Measurements from ENCODE around the gene MC2R. TPM values are rescaled to one million over a fixed set of nuclear protein-coding genes. Genes with fewer than 3 reads are reported as not detected.
A peak's percentile ranks its signal among the peaks of the same experiment; 100 is the strongest.

The MC2R gene
- total and polyA plus RNA-seq, 5 donors, result not detected

- 87% methylated on average over 5 of the region's 5 CpGs for WGBS
- intact Hi-C loops (cut with DNase I), result no loop called here
- Histone ChIP-seq H3K27ac (ENCODE audit: low read length) (no peak overlapping the region), H3K4me1 (ENCODE audit: control insufficient read depth, insufficient read depth, low read length) (no peaks in the 10 kb centered on the region), H3K9me3 (ENCODE audit: control insufficient read depth, low read length) (no peaks in the 10 kb centered on the region), H3K4me3 (ENCODE audit: low read length) (no peak overlapping the region), H3K27me3 (ENCODE audit: control insufficient read depth, insufficient read depth) (no peaks in the 10 kb centered on the region)
- DNase-seq, result no peak
- no peak for ATAC-seq
Measured at GRCh38 chr18:13892098-13892497, 23.2 kb downstream of the MC2R start.

DNA sequence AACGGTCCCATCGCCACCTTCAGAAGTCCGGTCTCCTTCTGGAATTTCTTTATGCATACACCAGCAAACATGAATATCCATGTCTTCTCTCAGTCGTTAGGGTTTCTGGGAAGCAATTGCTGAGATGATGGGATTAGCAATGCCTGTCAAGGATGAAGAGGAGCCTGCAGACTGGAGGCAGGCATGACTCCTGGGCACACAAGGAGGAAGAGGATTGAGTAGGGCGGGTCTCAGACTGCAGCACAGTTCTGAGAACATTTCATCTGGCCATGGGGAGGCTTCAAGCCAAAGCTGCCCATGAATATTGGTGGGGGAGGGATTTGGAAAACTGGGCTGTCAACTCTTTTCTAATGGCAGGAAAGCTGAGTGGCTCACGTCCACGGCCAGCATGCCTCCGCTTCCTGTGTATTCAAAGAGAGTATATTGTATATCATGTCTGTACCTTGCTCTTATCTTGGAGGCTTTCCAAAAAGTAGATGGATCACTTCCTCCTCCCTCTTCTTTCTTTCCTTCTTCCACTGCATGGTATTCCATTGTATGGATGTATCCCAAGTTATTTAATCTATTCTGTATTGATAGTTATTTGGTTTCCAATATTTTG is 24.5 kb downstream of the MC2R start:
- 71% methylated on average over 8 of the region's 8 CpGs for WGBS
- H3K9me3 ChIP-seq (ENCODE audit: control insufficient read depth, low read length), result no peaks in the 10 kb centered on the region
- H3K27ac ChIP-seq (ENCODE audit: low read length), result no peak overlapping the region
- no peaks in the 10 kb centered on the region for H3K4me1 ChIP-seq (ENCODE audit: control insufficient read depth, insufficient read depth, low read length)
- no peak for ATAC-seq
- intact Hi-C loops (cut with DNase I), result no loop called here
- no peak for DNase-seq
- H3K4me3 ChIP-seq (ENCODE audit: low read length), result no peak overlapping the region
- no peaks in the 10 kb centered on the region for H3K27me3 ChIP-seq (ENCODE audit: control insufficient read depth, insufficient read depth)

GRCh38 chr18:13889671-13890070 is 25.7 kb downstream of the MC2R start:
- ATAC-seq (peak in 1 of 2 donors; percentile 32), DNase-seq (no peak)
- Histone ChIP-seq H3K27me3 (ENCODE audit: control insufficient read depth, insufficient read depth) (no peaks in the 10 kb centered on the region), H3K9me3 (ENCODE audit: control insufficient read depth, low read length) (no peaks in the 10 kb centered on the region), H3K4me3 (ENCODE audit: low read length) (no peak overlapping the region), H3K27ac (ENCODE audit: low read length) (no peak overlapping the region), H3K4me1 (ENCODE audit: control insufficient read depth, insufficient read depth, low read length) (no peaks in the 10 kb centered on the region)
- 55% methylated on average over 2 of the region's 2 CpGs for WGBS
- intact Hi-C loops (cut with DNase I), result no loop called here

DNA sequence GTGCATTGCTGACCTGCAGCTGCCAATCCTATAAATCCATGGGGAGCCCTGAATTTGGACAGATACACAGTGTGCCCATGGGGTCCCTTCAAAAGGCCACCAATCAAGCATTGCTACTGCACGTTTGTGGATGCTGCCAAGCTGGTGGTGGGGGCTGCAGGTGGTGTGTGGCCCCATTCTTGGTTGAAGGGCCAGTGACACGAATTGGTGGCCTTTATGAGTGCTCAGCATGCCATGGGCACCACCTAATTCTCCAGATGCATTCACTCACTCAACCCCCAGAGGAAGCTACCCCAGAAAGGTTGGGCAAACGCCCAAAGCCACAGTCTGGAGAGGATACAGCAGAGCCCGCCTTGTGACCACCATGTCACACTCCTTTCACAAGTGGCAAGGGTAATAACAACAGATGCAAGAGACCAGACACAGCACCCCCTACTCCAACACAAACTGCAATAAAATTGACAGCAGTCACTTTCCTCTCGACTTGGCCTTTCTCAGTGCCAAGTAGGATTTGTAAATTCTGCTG is 27.1 kb downstream of the MC2R start:
- no peak overlapping the region for H3K27ac ChIP-seq (ENCODE audit: low read length)
- DNase-seq (no peak), ATAC-seq (no peak)
- H3K9me3 ChIP-seq (ENCODE audit: control insufficient read depth, low read length), result no peaks in the 10 kb centered on the region
- intact Hi-C loops (cut with DNase I), result no loop called here
- no peaks in the 10 kb centered on the region for H3K4me1 ChIP-seq (ENCODE audit: control insufficient read depth, insufficient read depth, low read length)
- 59% methylated on average over 5 of the region's 5 CpGs for WGBS
- H3K4me3 ChIP-seq (ENCODE audit: low read length), result no peak overlapping the region
- H3K27me3 ChIP-seq (ENCODE audit: control insufficient read depth, insufficient read depth), result no peaks in the 10 kb centered on the region

DNA sequence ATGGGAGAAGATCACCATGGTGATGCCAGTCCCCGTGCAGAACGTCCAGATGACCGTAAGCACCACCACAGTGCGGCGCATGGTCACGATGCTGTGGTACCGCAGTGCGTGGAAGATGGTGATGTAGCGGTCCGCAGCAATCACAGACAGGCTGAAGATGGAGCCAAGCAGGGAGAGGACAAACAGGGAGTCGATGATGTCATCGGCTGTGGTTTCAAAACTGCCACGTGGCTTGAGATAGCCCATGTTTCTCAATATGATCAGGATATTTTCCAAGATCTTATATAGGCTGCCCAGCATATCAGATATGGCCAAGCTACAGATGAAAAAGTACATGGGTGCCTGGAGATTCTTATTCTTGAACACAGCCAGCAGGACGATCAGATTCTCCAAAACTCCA is 30.3 kb downstream of the MC2R start:
- WGBS, result 91% methylated on average over 14 of the region's 14 CpGs
- ATAC-seq (no peak), DNase-seq (no peak)
- intact Hi-C loops (cut with DNase I), result no loop called here
- no peak overlapping the region for H3K27ac ChIP-seq (ENCODE audit: low read length)
- no peaks in the 10 kb centered on the region for H3K27me3 ChIP-seq (ENCODE audit: control insufficient read depth, insufficient read depth)
- no peaks in the 10 kb centered on the region for H3K4me1 ChIP-seq (ENCODE audit: control insufficient read depth, insufficient read depth, low read length)
- no peak overlapping the region for H3K4me3 ChIP-seq (ENCODE audit: low read length)
- H3K9me3 ChIP-seq (ENCODE audit: control insufficient read depth, low read length), result no peaks in the 10 kb centered on the region

DNA sequence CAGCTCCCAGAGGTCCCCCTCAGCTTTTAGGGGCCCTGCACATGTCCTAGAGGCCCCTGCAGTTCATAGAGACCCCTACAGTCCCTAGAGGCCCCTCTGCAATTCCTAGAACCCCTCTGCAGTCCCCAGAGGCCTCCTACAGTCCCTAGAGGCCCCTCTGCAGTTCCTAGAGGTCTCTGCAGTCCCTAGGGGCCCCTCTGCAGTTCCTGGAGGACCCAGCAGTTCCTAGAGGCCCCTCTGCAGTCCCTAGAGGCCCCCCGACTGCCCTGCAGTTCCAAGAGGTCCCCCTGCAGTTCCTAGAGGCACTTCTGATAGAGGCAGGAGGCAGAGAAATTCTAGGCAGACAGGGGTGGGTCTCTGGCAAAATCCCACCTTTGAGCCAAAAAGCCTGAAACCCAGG is 35.4 kb downstream of the MC2R start:
- DNase-seq, result no peak
- ATAC-seq, result no peak
- 59% methylated on average over 1 of the region's 1 CpG for WGBS
- no peaks in the 10 kb centered on the region for H3K4me1 ChIP-seq (ENCODE audit: control insufficient read depth, insufficient read depth, low read length)
- no peaks in the 10 kb centered on the region for H3K27me3 ChIP-seq (ENCODE audit: control insufficient read depth, insufficient read depth)
- H3K4me3 ChIP-seq (ENCODE audit: low read length), result no peak overlapping the region
- no peak overlapping the region for H3K27ac ChIP-seq (ENCODE audit: low read length)
- no peaks in the 10 kb centered on the region for H3K9me3 ChIP-seq (ENCODE audit: control insufficient read depth, low read length)
- intact Hi-C loops (cut with DNase I), result no loop called here

DNA sequence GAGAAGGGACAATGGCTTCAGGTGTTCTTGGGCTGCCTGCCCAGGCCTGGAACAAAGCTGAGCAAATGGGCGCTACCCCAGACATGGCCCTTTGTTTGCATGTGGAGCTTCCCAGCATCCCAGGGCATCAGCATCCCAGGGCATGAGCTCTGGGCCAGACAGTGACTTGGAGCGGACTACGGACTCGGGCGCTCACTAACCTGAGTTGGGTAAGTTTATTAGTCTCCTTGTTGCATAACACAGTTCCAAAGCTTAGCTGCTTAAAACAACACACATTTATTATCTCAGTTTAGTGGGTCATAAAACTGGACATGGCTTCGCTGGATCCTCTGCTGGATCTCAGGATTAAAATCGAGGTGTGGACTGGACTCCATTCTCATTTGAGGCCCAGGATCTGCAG is 35.8 kb downstream of the MC2R start:
- no peaks in the 10 kb centered on the region for H3K9me3 ChIP-seq (ENCODE audit: control insufficient read depth, low read length)
- H3K4me1 ChIP-seq (ENCODE audit: control insufficient read depth, insufficient read depth, low read length), result no peaks in the 10 kb centered on the region
- no peak for DNase-seq
- H3K27me3 ChIP-seq (ENCODE audit: control insufficient read depth, insufficient read depth), result no peaks in the 10 kb centered on the region
- 87% methylated on average over 7 of the region's 7 CpGs for WGBS
- no peak overlapping the region for H3K27ac ChIP-seq (ENCODE audit: low read length)
- no peak for ATAC-seq
- no peak overlapping the region for H3K4me3 ChIP-seq (ENCODE audit: low read length)
- intact Hi-C loops (cut with DNase I), result no loop called here

GRCh38 chr18:13878857-13879256 is 36.5 kb downstream of the MC2R start:
- no peak overlapping the region for H3K4me3 ChIP-seq (ENCODE audit: low read length)
- 78% methylated on average over 2 of the region's 2 CpGs for WGBS
- ATAC-seq, result no peak
- no peak for DNase-seq
- no peak overlapping the region for H3K27ac ChIP-seq (ENCODE audit: low read length)
- H3K9me3 ChIP-seq (ENCODE audit: control insufficient read depth, low read length), result no peaks in the 10 kb centered on the region
- H3K27me3 ChIP-seq (ENCODE audit: control insufficient read depth, insufficient read depth), result no peaks in the 10 kb centered on the region
- intact Hi-C loops (cut with DNase I), result no loop called here
- H3K4me1 ChIP-seq (ENCODE audit: control insufficient read depth, insufficient read depth, low read length), result no peaks in the 10 kb centered on the region

GRCh38 chr18:13877157-13877556 is 38.2 kb downstream of the MC2R start:
- H3K9me3 ChIP-seq (ENCODE audit: control insufficient read depth, low read length), result no peaks in the 10 kb centered on the region
- no peaks in the 10 kb centered on the region for H3K27me3 ChIP-seq (ENCODE audit: control insufficient read depth, insufficient read depth)
- DNase-seq (no peak), ATAC-seq (no peak)
- intact Hi-C loops (cut with DNase I), result no loop called here
- 81% methylated on average over 4 of the region's 4 CpGs for WGBS
- no peaks in the 10 kb centered on the region for H3K4me1 ChIP-seq (ENCODE audit: control insufficient read depth, insufficient read depth, low read length)
- no peak overlapping the region for H3K27ac ChIP-seq (ENCODE audit: low read length)
- H3K4me3 ChIP-seq (ENCODE audit: low read length), result no peak overlapping the region

DNA sequence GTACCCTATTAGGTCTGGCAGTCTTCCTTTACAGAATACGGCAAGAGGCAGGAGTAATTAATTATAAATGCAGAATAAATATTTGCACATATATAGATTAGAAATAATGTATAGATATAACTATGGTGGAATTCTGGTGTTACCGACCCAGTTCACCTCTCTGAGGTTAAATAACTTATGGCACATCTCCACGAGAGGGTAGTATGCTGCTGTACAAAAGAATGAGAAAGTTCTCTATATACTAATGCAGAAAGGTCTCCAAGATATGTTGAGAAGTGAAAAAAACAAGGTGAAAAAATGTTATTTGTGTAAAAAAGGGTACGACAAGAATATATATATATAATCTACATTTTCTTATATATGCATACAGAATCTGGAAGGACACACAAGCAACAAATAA is 40.8 kb downstream of the MC2R start:
- no peaks in the 10 kb centered on the region for H3K9me3 ChIP-seq (ENCODE audit: control insufficient read depth, low read length)
- DNase-seq (no peak), ATAC-seq (no peak)
- H3K27me3 ChIP-seq (ENCODE audit: control insufficient read depth, insufficient read depth), result no peaks in the 10 kb centered on the region
- no peak overlapping the region for H3K4me3 ChIP-seq (ENCODE audit: low read length)
- no peak overlapping the region for H3K27ac ChIP-seq (ENCODE audit: low read length)
- no peaks in the 10 kb centered on the region for H3K4me1 ChIP-seq (ENCODE audit: control insufficient read depth, insufficient read depth, low read length)
- WGBS, result 86% methylated on average over 4 of the region's 4 CpGs
- intact Hi-C loops (cut with DNase I), result no loop called here

- intact Hi-C loops (cut with DNase I), result no loop called here
- Histone ChIP-seq H3K9me3 (ENCODE audit: control insufficient read depth, low read length) (no peaks in the 10 kb centered on the region), H3K27ac (ENCODE audit: low read length) (no peak overlapping the region), H3K27me3 (ENCODE audit: control insufficient read depth, insufficient read depth) (no peaks in the 10 kb centered on the region), H3K4me1 (ENCODE audit: control insufficient read depth, insufficient read depth, low read length) (no peaks in the 10 kb centered on the region), H3K4me3 (ENCODE audit: low read length) (no peak overlapping the region)
- ATAC-seq, result no peak
- 59% methylated on average over 5 of the region's 5 CpGs for WGBS
- DNase-seq, result no peak
Measured at GRCh38 chr18:13872932-13873331, 42.4 kb downstream of the MC2R start.

DNA sequence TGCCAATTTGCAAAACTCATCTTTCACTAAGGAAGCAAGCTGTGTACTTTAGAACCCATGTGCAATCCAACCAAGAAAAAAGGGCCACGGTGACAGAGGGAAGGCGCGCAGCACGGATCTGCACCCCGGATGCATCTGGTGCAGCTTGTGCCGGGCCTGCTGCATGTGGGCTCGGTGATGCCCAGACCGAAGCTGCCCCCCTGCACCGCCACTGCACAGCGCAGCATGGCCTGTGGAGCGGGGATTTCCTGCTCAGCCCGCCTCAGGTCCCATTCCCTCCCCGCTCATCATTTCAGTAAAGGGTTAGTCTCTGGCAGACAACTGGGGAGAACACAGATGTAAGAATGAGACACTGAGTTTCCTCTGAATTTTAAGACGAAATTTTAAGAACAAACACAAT is 43.0 kb downstream of the MC2R start:
- no peaks in the 10 kb centered on the region for H3K9me3 ChIP-seq (ENCODE audit: control insufficient read depth, low read length)
- WGBS, result 85% methylated on average over 14 of the region's 14 CpGs
- H3K4me1 ChIP-seq (ENCODE audit: control insufficient read depth, insufficient read depth, low read length), result no peaks in the 10 kb centered on the region
- intact Hi-C loops (cut with DNase I), result no loop called here
- H3K27ac ChIP-seq (ENCODE audit: low read length), result no peak overlapping the region
- ATAC-seq, result no peak
- H3K4me3 ChIP-seq (ENCODE audit: low read length), result no peak overlapping the region
- no peaks in the 10 kb centered on the region for H3K27me3 ChIP-seq (ENCODE audit: control insufficient read depth, insufficient read depth)
- DNase-seq, result no peak

Measured in right cardiac atrium (tissue), 5 donors.